ENCODE results near the gene CCDC197. TPM values are rescaled to one million over a fixed set of nuclear protein-coding genes. Genes with fewer than 3 reads are reported as not detected.

Gene CCDC197
- total RNA-seq, 1 experiment from 2014 or later: not detected

DNA sequence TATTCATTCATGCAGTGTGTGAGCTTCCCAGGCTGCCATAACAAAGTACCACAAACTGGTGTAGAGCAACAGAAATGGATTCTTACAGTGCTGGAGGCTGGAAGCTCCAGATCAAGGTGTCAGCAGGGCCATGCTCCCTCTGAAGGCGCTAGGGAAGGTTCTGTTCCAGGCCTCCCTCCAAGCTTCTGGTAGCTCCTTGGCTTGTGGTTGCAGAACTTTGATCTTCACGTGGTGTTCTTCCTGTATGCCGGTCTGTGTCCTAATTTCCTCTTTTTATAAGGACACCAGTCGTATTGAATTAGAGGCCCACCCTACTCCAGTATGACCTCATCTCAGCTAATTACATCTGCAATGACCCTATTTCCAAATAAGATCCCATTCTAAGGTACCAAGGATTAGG lies 32.2 kb downstream of the CCDC197 start:
- CTCF ChIA-PET: no interaction called here
- Histone ChIP-seq H3K27me3 (ENCODE audit: insufficient read depth, low read depth) (no peaks in the 10 kb centered on the region), H2AFZ (no peak overlapping the region), H3K36me3 (ENCODE audit: low read depth) (no peaks in the 10 kb centered on the region), H3K27ac (no peak overlapping the region), H3K4me1 (replicated peaks; ENCODE audit: insufficient read depth) (peaks cover 18% of the 10 kb centered on the region), H3K79me2 (ENCODE audit: low read depth) (no peaks in the 10 kb centered on the region), H3K9me3 (ENCODE audit: insufficient read depth, low read depth) (no peaks in the 10 kb centered on the region), H3K4me3 (no peak overlapping the region), H3F3A (ENCODE audit: insufficient read depth, low read depth) (peaks cover 15% of the 10 kb centered on the region; the same call in 1 of the 2 replicates), H3K9me2 (ENCODE audit: insufficient read depth) (no peaks in the 10 kb centered on the region), H4K20me1 (ENCODE audit: insufficient read depth) (no peaks in the 10 kb centered on the region), H3K4me2 (no peak overlapping the region)
- no peak for DNase-seq
- intact Hi-C loops (cut with micrococcal nuclease; ENCODE audit: unreplicated experiment): no loop called here
- no peak for TF ChIP-seq EZH2 (IDR thresholded peaks at IDR 0.05; ENCODE audit: low read depth)
- TF ChIP-seq, protein P1, sequence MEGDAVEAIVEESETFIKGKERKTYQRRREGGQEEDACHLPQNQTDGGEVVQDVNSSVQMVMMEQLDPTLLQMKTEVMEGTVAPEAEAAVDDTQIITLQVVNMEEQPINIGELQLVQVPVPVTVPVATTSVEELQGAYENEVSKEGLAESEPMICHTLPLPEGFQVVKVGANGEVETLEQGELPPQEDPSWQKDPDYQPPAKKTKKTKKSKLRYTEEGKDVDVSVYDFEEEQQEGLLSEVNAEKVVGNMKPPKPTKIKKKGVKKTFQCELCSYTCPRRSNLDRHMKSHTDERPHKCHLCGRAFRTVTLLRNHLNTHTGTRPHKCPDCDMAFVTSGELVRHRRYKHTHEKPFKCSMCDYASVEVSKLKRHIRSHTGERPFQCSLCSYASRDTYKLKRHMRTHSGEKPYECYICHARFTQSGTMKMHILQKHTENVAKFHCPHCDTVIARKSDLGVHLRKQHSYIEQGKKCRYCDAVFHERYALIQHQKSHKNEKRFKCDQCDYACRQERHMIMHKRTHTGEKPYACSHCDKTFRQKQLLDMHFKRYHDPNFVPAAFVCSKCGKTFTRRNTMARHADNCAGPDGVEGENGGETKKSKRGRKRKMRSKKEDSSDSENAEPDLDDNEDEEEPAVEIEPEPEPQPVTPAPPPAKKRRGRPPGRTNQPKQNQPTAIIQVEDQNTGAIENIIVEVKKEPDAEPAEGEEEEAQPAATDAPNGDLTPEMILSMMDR (conservative IDR thresholded peaks at IDR 0.05): no peak
- no TSS peak for BruUV-seq (replicated peaks)
- POLR2A ChIA-PET (ENCODE audit: unreplicated experiment): no interaction called here

GRCh38 chr14:94029671-94030203 lies 32.6 kb downstream of the CCDC197 start:
- no peak overlapping the region for H2AFZ ChIP-seq
- H3K36me3 ChIP-seq (ENCODE audit: low read depth): no peaks in the 10 kb centered on the region
- intact Hi-C loops (cut with micrococcal nuclease; ENCODE audit: unreplicated experiment): no loop called here
- no peaks in the 10 kb centered on the region for H3K79me2 ChIP-seq (ENCODE audit: low read depth)
- peaks cover 18% of the 10 kb centered on the region for H3K4me1 ChIP-seq (replicated peaks; ENCODE audit: insufficient read depth)
- no peak for DNase-seq
- no peak overlapping the region for H3K4me3 ChIP-seq
- H3K27ac ChIP-seq: no peak overlapping the region
- TF ChIP-seq, protein P1 (conservative IDR thresholded peaks at IDR 0.05): no peak
- TF ChIP-seq EZH2 (IDR thresholded peaks at IDR 0.05; ENCODE audit: low read depth): no peak
- H3F3A ChIP-seq (ENCODE audit: insufficient read depth, low read depth): peaks cover 15% of the 10 kb centered on the region; the same call in 1 of the 2 replicates
- ChIA-PET POLR2A (ENCODE audit: unreplicated experiment) (no interaction called here), CTCF (no interaction called here)
- H3K9me2 ChIP-seq (ENCODE audit: insufficient read depth): no peaks in the 10 kb centered on the region
- no peaks in the 10 kb centered on the region for H4K20me1 ChIP-seq (ENCODE audit: insufficient read depth)
- no peaks in the 10 kb centered on the region for H3K27me3 ChIP-seq (ENCODE audit: insufficient read depth, low read depth)
- H3K9me3 ChIP-seq (ENCODE audit: insufficient read depth, low read depth): no peaks in the 10 kb centered on the region
- BruUV-seq (replicated peaks): no TSS peak
- no peak overlapping the region for H3K4me2 ChIP-seq

- Histone ChIP-seq H3K27ac (no peak overlapping the region), H3K4me1 (replicated peaks; ENCODE audit: insufficient read depth) (peaks cover 18% of the 10 kb centered on the region), H3K9me3 (ENCODE audit: insufficient read depth, low read depth) (no peaks in the 10 kb centered on the region), H3K4me2 (no peak overlapping the region), H3K27me3 (ENCODE audit: insufficient read depth, low read depth) (no peaks in the 10 kb centered on the region), H3K9me2 (ENCODE audit: insufficient read depth) (no peaks in the 10 kb centered on the region), H3F3A (ENCODE audit: insufficient read depth, low read depth) (peaks cover 15% of the 10 kb centered on the region; the same call in 1 of the 2 replicates), H3K79me2 (ENCODE audit: low read depth) (no peaks in the 10 kb centered on the region), H3K4me3 (no peak overlapping the region), H4K20me1 (ENCODE audit: insufficient read depth) (no peaks in the 10 kb centered on the region), H2AFZ (no peak overlapping the region), H3K36me3 (ENCODE audit: low read depth) (no peaks in the 10 kb centered on the region)
- POLR2A ChIA-PET (ENCODE audit: unreplicated experiment): no interaction called here
- BruUV-seq (replicated peaks): no TSS peak
- no peak for DNase-seq
- TF ChIP-seq, protein P1 (conservative IDR thresholded peaks at IDR 0.05): no peak
- no peak for TF ChIP-seq EZH2 (IDR thresholded peaks at IDR 0.05; ENCODE audit: low read depth)
- CTCF ChIA-PET: no interaction called here
- intact Hi-C loops (cut with micrococcal nuclease; ENCODE audit: unreplicated experiment): no loop called here
These were observed 33.5 kb downstream of the CCDC197 start for GRCh38 chr14:94030571-94030970.
